ENCODE results near the gene LMX1B. TPM values are rescaled to one million over a fixed set of nuclear protein-coding genes. Genes with fewer than 3 reads are reported as not detected.

Gene LMX1B
- total RNA-seq, 1 donor from 2014 or later = 0.14 TPM

DNA sequence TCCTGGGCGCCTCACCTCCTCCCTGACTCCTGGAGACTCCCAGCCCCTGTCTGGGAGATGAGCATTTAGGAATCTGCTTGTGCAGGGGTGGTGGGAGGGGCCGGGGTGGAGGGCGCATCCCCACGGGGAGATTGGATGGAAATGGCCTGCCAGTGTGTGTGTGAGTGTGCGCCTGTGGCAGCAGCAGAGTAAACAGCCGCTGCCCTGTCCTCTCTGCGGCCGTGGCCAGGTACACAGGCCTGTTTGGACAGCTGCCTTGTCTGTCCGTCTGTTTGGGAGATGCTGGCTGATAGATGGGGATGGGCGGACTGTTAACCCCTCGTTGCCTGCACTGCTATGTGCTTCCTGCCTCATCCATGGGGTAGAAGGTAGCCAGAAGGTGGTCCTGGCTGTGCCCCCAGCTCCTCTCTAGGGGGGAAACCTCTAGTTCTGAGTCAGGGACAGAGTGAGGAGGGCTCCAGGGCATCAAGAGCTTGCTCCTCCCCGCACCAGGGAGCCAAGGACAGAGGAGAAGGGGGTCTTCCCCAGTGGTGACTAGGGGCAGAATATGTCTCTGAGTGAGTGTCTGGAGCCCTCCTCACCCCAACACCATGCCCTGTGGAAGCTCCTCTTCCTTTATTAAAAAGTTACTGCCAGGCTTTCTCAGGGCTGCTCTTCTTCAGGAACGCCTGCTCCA lies 60.1 kb downstream of the LMX1B start:
- no peaks in the 10 kb centered on the region for H3K36me3 ChIP-seq
- DNase-seq = no peak
- TF ChIP-seq, protein P1, sequence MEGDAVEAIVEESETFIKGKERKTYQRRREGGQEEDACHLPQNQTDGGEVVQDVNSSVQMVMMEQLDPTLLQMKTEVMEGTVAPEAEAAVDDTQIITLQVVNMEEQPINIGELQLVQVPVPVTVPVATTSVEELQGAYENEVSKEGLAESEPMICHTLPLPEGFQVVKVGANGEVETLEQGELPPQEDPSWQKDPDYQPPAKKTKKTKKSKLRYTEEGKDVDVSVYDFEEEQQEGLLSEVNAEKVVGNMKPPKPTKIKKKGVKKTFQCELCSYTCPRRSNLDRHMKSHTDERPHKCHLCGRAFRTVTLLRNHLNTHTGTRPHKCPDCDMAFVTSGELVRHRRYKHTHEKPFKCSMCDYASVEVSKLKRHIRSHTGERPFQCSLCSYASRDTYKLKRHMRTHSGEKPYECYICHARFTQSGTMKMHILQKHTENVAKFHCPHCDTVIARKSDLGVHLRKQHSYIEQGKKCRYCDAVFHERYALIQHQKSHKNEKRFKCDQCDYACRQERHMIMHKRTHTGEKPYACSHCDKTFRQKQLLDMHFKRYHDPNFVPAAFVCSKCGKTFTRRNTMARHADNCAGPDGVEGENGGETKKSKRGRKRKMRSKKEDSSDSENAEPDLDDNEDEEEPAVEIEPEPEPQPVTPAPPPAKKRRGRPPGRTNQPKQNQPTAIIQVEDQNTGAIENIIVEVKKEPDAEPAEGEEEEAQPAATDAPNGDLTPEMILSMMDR (IDR thresholded peaks at IDR 0.05) = no peak
- no peak overlapping the region for H3K4me3 ChIP-seq
- ATAC-seq = no peak
- no peak overlapping the region for H3K27ac ChIP-seq
- no peaks in the 10 kb centered on the region for H3K4me1 ChIP-seq
- intact Hi-C loops (cut with DNase I) = no loop called here
- no peaks in the 10 kb centered on the region for H3K9me3 ChIP-seq
- H3K27me3 ChIP-seq = peaks cover 84% of the 10 kb centered on the region

DNA sequence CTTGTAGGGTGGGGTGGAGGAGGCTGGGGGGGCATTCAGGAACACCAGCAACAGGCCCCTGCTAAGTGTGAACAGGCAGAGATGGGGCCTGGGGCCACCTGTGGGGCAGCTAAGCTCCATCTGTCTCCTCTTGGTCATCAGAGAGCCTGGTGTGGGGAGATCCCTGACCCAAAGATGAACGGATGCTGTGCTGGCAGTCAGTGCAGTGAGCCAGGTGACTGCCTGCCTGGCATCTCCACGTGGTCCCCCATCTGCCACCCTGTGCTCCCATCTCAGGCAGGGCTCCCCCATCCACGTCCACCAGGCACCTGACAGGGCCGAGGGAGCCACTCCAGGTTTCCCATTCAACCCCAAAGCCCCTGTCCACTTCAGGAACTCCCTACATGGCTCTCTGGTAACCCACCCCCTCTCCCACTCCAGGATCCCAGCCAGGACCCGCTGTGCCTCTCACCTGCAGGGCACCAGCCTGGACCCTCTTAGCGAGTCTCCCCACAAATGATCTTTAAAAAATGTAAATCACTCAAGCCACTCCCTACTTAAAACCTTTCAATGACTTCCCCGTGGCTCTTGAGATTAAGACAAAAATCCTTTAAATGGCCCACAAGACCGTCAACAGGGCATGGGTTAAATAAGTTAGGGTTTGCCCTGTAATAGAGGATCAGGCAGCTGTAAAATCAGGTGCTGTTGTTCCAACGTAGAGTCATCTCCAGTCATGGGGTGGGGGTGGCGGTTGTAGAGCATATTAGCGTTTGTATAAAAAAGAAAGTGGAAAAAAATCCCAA lies 60.8 kb downstream of the LMX1B start:
- H3K9me3 ChIP-seq = no peaks in the 10 kb centered on the region
- no peaks in the 10 kb centered on the region for H3K36me3 ChIP-seq
- TF ChIP-seq, protein P1 (IDR thresholded peaks at IDR 0.05) = no peak
- no peak for DNase-seq
- no peak overlapping the region for H3K4me3 ChIP-seq
- peaks cover 83% of the 10 kb centered on the region for H3K27me3 ChIP-seq
- no peak for ATAC-seq
- H3K4me1 ChIP-seq = no peaks in the 10 kb centered on the region
- intact Hi-C loops (cut with DNase I) = no loop called here
- no peak overlapping the region for H3K27ac ChIP-seq

DNA sequence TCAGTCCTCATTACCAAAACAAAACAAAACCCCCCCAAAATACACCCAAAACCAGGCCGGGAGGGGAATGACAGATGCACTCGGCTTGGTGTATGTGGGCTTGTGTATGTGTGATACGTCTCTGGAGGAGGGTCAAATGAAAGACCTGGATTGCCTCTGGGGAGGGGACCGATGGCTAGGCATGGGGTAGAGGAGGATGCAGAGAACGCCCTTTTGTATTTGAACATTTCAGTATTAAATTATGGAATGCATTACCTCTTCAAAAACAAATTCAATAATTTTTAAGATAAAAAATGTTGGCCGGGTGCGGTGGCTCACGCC lies 61.4 kb downstream of the LMX1B start:
- TF ChIP-seq, protein P1 (IDR thresholded peaks at IDR 0.05) = no peak
- intact Hi-C loops (cut with DNase I) = no loop called here
- no peak for DNase-seq
- Histone ChIP-seq H3K36me3 (no peaks in the 10 kb centered on the region), H3K27ac (no peak overlapping the region), H3K4me1 (no peaks in the 10 kb centered on the region), H3K9me3 (no peaks in the 10 kb centered on the region), H3K27me3 (peaks cover 78% of the 10 kb centered on the region), H3K4me3 (no peak overlapping the region)
- ATAC-seq = no peak

DNA sequence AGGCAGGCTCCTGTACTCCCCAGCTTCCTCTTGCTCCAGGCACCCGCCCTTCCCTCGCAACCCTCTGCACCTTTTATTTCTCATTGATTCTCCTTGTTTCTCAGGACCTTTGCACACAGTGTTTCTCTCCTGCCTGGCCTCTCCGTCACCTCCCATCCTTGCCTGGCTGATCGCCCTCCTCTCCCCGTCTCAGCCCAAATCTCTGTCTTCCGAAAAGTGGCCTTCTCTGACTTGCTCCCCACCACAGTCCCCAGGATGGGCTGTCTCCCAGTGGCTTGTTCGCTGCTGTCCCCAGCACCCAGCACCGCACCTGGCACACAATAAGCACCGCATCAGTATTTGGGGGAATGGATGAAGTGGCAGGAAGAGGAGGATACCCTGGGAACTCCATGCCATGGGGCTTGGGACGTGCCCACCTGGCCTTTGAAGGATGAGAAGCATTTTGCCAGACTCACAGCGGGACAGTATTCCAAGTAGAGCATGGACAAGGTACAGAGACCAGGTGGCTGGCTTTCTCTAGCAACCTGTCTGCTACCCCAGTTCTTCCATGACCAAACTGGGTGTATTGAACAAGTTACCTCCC lies 62.5 kb downstream of the LMX1B start:
- ATAC-seq = no peak
- peaks cover 69% of the 10 kb centered on the region for H3K27me3 ChIP-seq

DNA sequence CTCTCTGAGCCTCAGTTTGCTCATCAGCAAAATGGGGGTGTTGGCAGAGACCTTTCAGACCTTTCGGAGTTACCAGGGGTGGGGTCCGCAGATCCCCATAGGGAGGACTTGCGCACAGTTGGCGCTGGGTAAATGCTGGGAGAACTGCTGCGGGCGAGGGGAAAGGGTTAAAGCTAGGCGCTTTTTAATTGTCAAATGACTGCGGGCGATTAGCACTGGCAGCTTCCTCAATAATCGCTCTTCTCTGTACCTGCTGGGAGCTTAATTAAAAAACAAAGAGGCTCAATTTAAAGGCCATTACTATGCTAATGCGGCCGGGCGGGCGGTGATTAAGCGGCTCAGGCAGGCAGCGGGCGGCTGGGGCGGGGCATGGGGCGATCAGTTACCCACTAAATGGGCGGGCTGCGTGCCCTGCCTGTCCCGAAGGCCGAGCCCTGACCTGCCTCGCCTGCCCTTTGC lies 63.0 kb downstream of the LMX1B start:
- Histone ChIP-seq H3K27ac (no peak overlapping the region), H3K4me3 (no peak overlapping the region), H3K27me3 (peaks cover 69% of the 10 kb centered on the region), H3K4me1 (no peaks in the 10 kb centered on the region), H3K9me3 (no peaks in the 10 kb centered on the region), H3K36me3 (no peaks in the 10 kb centered on the region)
- TF ChIP-seq, protein P1 (IDR thresholded peaks at IDR 0.05) = no peak
- intact Hi-C loops (cut with DNase I) = no loop called here
- no peak for DNase-seq
- ATAC-seq = no peak

More for the DNA sequence above, 62.5 kb downstream of the LMX1B start:
- TF ChIP-seq, protein P1 (IDR thresholded peaks at IDR 0.05) = no peak
- H3K36me3 ChIP-seq = no peaks in the 10 kb centered on the region
- H3K4me3 ChIP-seq = no peak overlapping the region
- no peaks in the 10 kb centered on the region for H3K9me3 ChIP-seq
- H3K27ac ChIP-seq = no peak overlapping the region
- no peak for DNase-seq
- H3K4me1 ChIP-seq = no peaks in the 10 kb centered on the region
- intact Hi-C loops (cut with DNase I) = no loop called here

Measured in upper lobe of right lung (tissue), 1 donor.